Erythroblast (primary cell): ENCODE data around the gene C16orf54.
"Not testable (repeated sequence)": the region's sequence is repeated elsewhere in the genome, so short reads cannot be mapped to it uniquely, and the experiment has no call there.

Experiments used
- GATA1 ChIP-seq: IDR thresholded peaks from 2 replicates; pipeline ENCODE4 v1.6.1; 2011; ENCODE audit warnings: low read depth, mild to moderate bottlenecking, control low read depth, low read length, moderate library complexity
- POLR2A ChIP-seq: IDR thresholded peaks from 2 replicates; pipeline ENCODE4 v1.6.1; 2011; ENCODE audit warnings: mild to moderate bottlenecking, low read length

- TF ChIP-seq POLR2A, GATA1: not testable (repeated sequence)
Measured at GRCh38 chr16:29695675-29696074, 50.1 kb downstream of the C16orf54 start.
